Osteoblast (primary cell): ENCODE data around the gene KIF25. TPM values are rescaled to one million over a fixed set of nuclear protein-coding genes. Genes with fewer than 3 reads are reported as not detected.

Experiments
- DNase-seq: peaks from one replicate; pipeline ENCODE4 v3.0.0; 2011; ENCODE audit warnings: low spot score, mixed read lengths; ENCODE audit not compliant: insufficient read length; ENCODE audit errors: missing footprints
- H2AFZ ChIP-seq: 2 replicates; pipeline ENCODE4 v1.6.0; 2011; ENCODE audit warnings: mild to moderate bottlenecking, low read length
- H3K27ac ChIP-seq: 2 replicates; pipeline ENCODE4 v1.5.1; 2011; ENCODE audit warnings: mild to moderate bottlenecking, low read depth, low read length, moderate library complexity
- H3K27me3 ChIP-seq: 2 replicates; pipeline ENCODE4 v1.6.0; 2012; ENCODE audit warnings: mild to moderate bottlenecking, control low read depth, inconsistent platforms, low read length, moderate library complexity; ENCODE audit not compliant: insufficient read depth
- H3K36me3 ChIP-seq: 2 replicates; pipeline ENCODE4 v1.5.1; 2011; ENCODE audit warnings: mild to moderate bottlenecking, low read length, control low read depth, moderate library complexity; ENCODE audit not compliant: insufficient read depth
- H3K4me1 ChIP-seq: 2 replicates; pipeline ENCODE4 v1.5.1; 2011; ENCODE audit warnings: mild to moderate bottlenecking, low read length, control low read depth, moderate library complexity; ENCODE audit not compliant: insufficient read depth
- H3K4me2 ChIP-seq: 2 replicates; pipeline ENCODE4 v1.6.0; 2011; ENCODE audit warnings: mild to moderate bottlenecking, low read length; ENCODE audit not compliant: insufficient read depth
- H3K4me3 ChIP-seq: fragments of 200-600 bp; sonication (generic); 3 replicates; pipeline ENCODE4 v1.5.1; 2012; ENCODE audit warnings: mild to moderate bottlenecking, low read length, inconsistent platforms; ENCODE audit not compliant: insufficient read depth
- H3K79me2 ChIP-seq: 2 replicates; pipeline ENCODE4 v1.6.0; 2012; ENCODE audit warnings: mild to moderate bottlenecking, low read length, control low read depth, inconsistent platforms; ENCODE audit not compliant: insufficient read depth
- H3K9me3 ChIP-seq: 2 replicates; pipeline ENCODE4 v1.5.1; 2011; ENCODE audit warnings: low read depth, low read length, control low read depth
- H4K20me1 ChIP-seq: 2 replicates; pipeline ENCODE4 v1.6.0; 2012; ENCODE audit warnings: mild to moderate bottlenecking, low read length, control low read depth; ENCODE audit not compliant: insufficient read depth
- CTCF ChIP-seq: IDR thresholded peaks from 2 replicates; pipeline ENCODE4 v1.5.1; 2011; ENCODE audit warnings: mild to moderate bottlenecking, low read depth, low read length, moderate library complexity; ENCODE audit errors: extremely low read depth
- total RNA-seq: library from RNA; depleted of rRNA; stranded (reverse); fragments of >200 nt; gene quantifications from 2 replicates; pipeline ENCODE4 v1.2.3, GENCODE V29; 2012

KIF25 gene
- total RNA-seq, 1 donor = not detected

GRCh38 chr6:168078175-168078942, 80.9 kb downstream of the KIF25 start:
- no peaks in the 10 kb centered on the region for H3K9me3 ChIP-seq
- no peaks in the 10 kb centered on the region for H3K79me2 ChIP-seq
- no peaks in the 10 kb centered on the region for H4K20me1 ChIP-seq
- no peaks in the 10 kb centered on the region for H3K36me3 ChIP-seq
- no peaks in the 10 kb centered on the region for H3K4me1 ChIP-seq
- no peaks in the 10 kb centered on the region for H3K27me3 ChIP-seq
- no peak for DNase-seq
- no peak overlapping the region for H3K4me3 ChIP-seq
- no peak overlapping the region for H3K27ac ChIP-seq
- no peak overlapping the region for H3K4me2 ChIP-seq
- H2AFZ ChIP-seq = no peak overlapping the region
- no peak for TF ChIP-seq CTCF

GRCh38 chr6:168078943-168079405, 81.5 kb downstream of the KIF25 start, which contains the start of gene FRMD1:
Gene FRMD1, minus strand, starts transcription at chr6:168079212. Its CDS starts 118 bp downstream, at chr6:168079094.
- Histone ChIP-seq H3K9me3 (no peaks in the 10 kb centered on the region), H3K27ac (no peak within 1 kb of the TSS), H3K36me3 (no peaks in the 10 kb centered on the region), H3K4me2 (no peak within 1 kb of the TSS), H3K4me1 (no peaks in the 10 kb centered on the region), H4K20me1 (no peaks in the 10 kb centered on the region), H2AFZ (no peak within 1 kb of the TSS), H3K79me2 (no peaks in the 10 kb centered on the region), H3K4me3 (no peak within 1 kb of the TSS), H3K27me3 (no peaks in the 10 kb centered on the region)
- no peak for TF ChIP-seq CTCF
- no peak for DNase-seq

GRCh38 chr6:168080393-168081077, 83.1 kb downstream of the KIF25 start:
- Histone ChIP-seq H3K4me2 (no peak overlapping the region), H3K79me2 (no peaks in the 10 kb centered on the region), H3K27ac (no peak overlapping the region), H3K4me1 (no peaks in the 10 kb centered on the region), H3K27me3 (no peaks in the 10 kb centered on the region), H3K9me3 (no peaks in the 10 kb centered on the region), H3K36me3 (no peaks in the 10 kb centered on the region), H2AFZ (no peak overlapping the region), H4K20me1 (no peaks in the 10 kb centered on the region), H3K4me3 (no peak overlapping the region)
- no peak for TF ChIP-seq CTCF
- no peak for DNase-seq

GRCh38 chr6:168081858-168082546, 84.5 kb downstream of the KIF25 start:
- Histone ChIP-seq H3K27me3 (no peaks in the 10 kb centered on the region), H3K36me3 (no peaks in the 10 kb centered on the region), H2AFZ (no peak overlapping the region), H3K4me1 (no peaks in the 10 kb centered on the region), H3K79me2 (no peaks in the 10 kb centered on the region), H4K20me1 (no peaks in the 10 kb centered on the region), H3K4me2 (no peak overlapping the region), H3K27ac (no peak overlapping the region), H3K4me3 (no peak overlapping the region), H3K9me3 (no peaks in the 10 kb centered on the region)
- no peak for DNase-seq
- TF ChIP-seq CTCF = no peak
